ENCODE measurements around the gene EFEMP1. TPM values are rescaled to one million over a fixed set of nuclear protein-coding genes. Genes with fewer than 3 reads are reported as not detected.

Gene EFEMP1
- total RNA-seq, 1 experiment from 2014 or later: 0.15 TPM

- DNase-seq (ENCODE audit: low spot score): no peak
- H3K27me3 ChIP-seq (replicated peaks; ENCODE audit: insufficient read depth, low read depth, low read length, poor library complexity): no peaks in the 10 kb centered on the region
- H3K4me3 ChIP-seq (ENCODE audit: low read depth, low read length, poor library complexity, severe bottlenecking): no peak overlapping the region
- TF ChIP-seq EZH2 (IDR thresholded peaks at IDR 0.05; ENCODE audit: borderline replicate concordance, low read depth, low read length, poor library complexity, severe bottlenecking): no peak
- TF ChIP-seq, protein P1, sequence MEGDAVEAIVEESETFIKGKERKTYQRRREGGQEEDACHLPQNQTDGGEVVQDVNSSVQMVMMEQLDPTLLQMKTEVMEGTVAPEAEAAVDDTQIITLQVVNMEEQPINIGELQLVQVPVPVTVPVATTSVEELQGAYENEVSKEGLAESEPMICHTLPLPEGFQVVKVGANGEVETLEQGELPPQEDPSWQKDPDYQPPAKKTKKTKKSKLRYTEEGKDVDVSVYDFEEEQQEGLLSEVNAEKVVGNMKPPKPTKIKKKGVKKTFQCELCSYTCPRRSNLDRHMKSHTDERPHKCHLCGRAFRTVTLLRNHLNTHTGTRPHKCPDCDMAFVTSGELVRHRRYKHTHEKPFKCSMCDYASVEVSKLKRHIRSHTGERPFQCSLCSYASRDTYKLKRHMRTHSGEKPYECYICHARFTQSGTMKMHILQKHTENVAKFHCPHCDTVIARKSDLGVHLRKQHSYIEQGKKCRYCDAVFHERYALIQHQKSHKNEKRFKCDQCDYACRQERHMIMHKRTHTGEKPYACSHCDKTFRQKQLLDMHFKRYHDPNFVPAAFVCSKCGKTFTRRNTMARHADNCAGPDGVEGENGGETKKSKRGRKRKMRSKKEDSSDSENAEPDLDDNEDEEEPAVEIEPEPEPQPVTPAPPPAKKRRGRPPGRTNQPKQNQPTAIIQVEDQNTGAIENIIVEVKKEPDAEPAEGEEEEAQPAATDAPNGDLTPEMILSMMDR (conservative IDR thresholded peaks at IDR 0.05; ENCODE audit: low read depth, low read length): no peak
- H3K9me3 ChIP-seq (ENCODE audit: low read depth, low read length, poor library complexity, severe bottlenecking): no peaks in the 10 kb centered on the region
- ChIA-PET POLR2A (ENCODE audit: low non-redundant PET) (no interaction called here), CTCF (no interaction called here)
- no peaks in the 10 kb centered on the region for H3K4me1 ChIP-seq (ENCODE audit: insufficient read depth, low read length, poor library complexity, severe bottlenecking)
- intact Hi-C loops (cut with micrococcal nuclease; ENCODE audit: unreplicated experiment): no loop called here
- no peaks in the 10 kb centered on the region for H3K36me3 ChIP-seq (ENCODE audit: insufficient read depth, low read length, poor library complexity, severe bottlenecking)
- no peak overlapping the region for H3K27ac ChIP-seq (ENCODE audit: low read depth, low read length, poor library complexity, severe bottlenecking)
- BruUV-seq (replicated peaks): no TSS peak
These were observed 99.0 kb downstream of the EFEMP1 start for GRCh38 chr2:55824551-55825096.

Other genes with a start within 250 kb of the EFEMP1 start
- 50.4 and 53.3 TPM in 2 replicates for gene PNPT1, start 229.9 kb downstream of the EFEMP1 start, total RNA-seq (2021)

Measured in A673 (cell line).